HL-60/S4 treated with phorbol 12-myristate 13-acetate at 8.2 ng/mL for 4 days and 3 days (cell line): Measurements from ENCODE around the gene LRRC27.
"Not testable (repeated sequence)": the region's sequence is repeated elsewhere in the genome, so short reads cannot be mapped to it uniquely, and the experiment has no call there.

ENCODE experiments used
- in situ Hi-C: fragments of 300-500 bp; cut with MboI; formaldehyde crosslinking; loops from 2 replicates; pipeline ENCODE4 v1.15.0; 2022; ENCODE audit warnings: low sequenced_read_pairs

LRRC27 gene

GRCh38 chr10:132372516-132373095 is 40.6 kb downstream of the LRRC27 start:
- in situ Hi-C loops = no loop called here

- in situ Hi-C loops = no loop called here
Measured at GRCh38 chr10:132373241-132373955, 41.4 kb downstream of the LRRC27 start.

- in situ Hi-C loops = no loop called here
Measured at GRCh38 chr10:132374176-132374575, 42.2 kb downstream of the LRRC27 start.

GRCh38 chr10:132374612-132375011 is 42.6 kb downstream of the LRRC27 start:
- in situ Hi-C loops = no loop called here

- in situ Hi-C loops = no loop called here
Measured at GRCh38 chr10:132375116-132375794, 43.3 kb downstream of the LRRC27 start.

- in situ Hi-C loops = no loop called here
Measured at GRCh38 chr10:132375795-132376297, 43.9 kb downstream of the LRRC27 start.

GRCh38 chr10:132376394-132376851 is 44.4 kb downstream of the LRRC27 start:
- in situ Hi-C loops = no loop called here

GRCh38 chr10:132377326-132377725 is 45.3 kb downstream of the LRRC27 start:
- in situ Hi-C loops = no loop called here

GRCh38 chr10:132379026-132379425 is 47.0 kb downstream of the LRRC27 start:
- in situ Hi-C loops = not testable (repeated sequence)

- in situ Hi-C loops = not testable (repeated sequence)
Measured at GRCh38 chr10:132380986-132381385, 49.0 kb downstream of the LRRC27 start.

- in situ Hi-C loops = no loop called here
Measured at GRCh38 chr10:132381741-132382140, 49.7 kb downstream of the LRRC27 start.

GRCh38 chr10:132382231-132382922 is 50.4 kb downstream of the LRRC27 start:
- in situ Hi-C loops = no loop called here

GRCh38 chr10:132383101-132383500 is 51.1 kb downstream of the LRRC27 start:
- in situ Hi-C loops = no loop called here

GRCh38 chr10:132383751-132384196 is 51.8 kb downstream of the LRRC27 start:
- in situ Hi-C loops = no loop called here

- in situ Hi-C loops = no loop called here
Measured at GRCh38 chr10:132384618-132385388, 52.8 kb downstream of the LRRC27 start.

- in situ Hi-C loops = no loop called here
Measured at GRCh38 chr10:132385389-132385667, 53.3 kb downstream of the LRRC27 start.

- in situ Hi-C loops = no loop called here
Measured at GRCh38 chr10:132385721-132386418, 53.9 kb downstream of the LRRC27 start.

- in situ Hi-C loops = no loop called here
Measured at GRCh38 chr10:132386419-132386831, 54.4 kb downstream of the LRRC27 start.

GRCh38 chr10:132386896-132387295 is 54.9 kb downstream of the LRRC27 start:
- in situ Hi-C loops = not testable (repeated sequence)

GRCh38 chr10:132387764-132388210 is 55.8 kb downstream of the LRRC27 start:
- in situ Hi-C loops = no loop called here
